Activated T-helper 17 cell treated with anti-CD3 and anti-CD28 coated beads, Interleukin-2, amount 50 U/mL, for 72 hours (primary cell): Measurements from ENCODE around the gene ASXL3. TPM values are rescaled to one million over a fixed set of nuclear protein-coding genes. Genes with fewer than 3 reads are reported as not detected.

Source experiments
- ATAC-seq: fragments of 150-1000 bp; cut with Tn5 transposase; replicated peaks from 2 replicates; pipeline ENCODE4 v1.10.0; 2021; ENCODE audit warnings: mild to moderate bottlenecking, moderate library complexity
- H3K27ac Mint-ChIP-seq: one replicate; pipeline ENCODE4 v1.8.0; 2022; ENCODE audit warnings: mixed read lengths
- H3K27me3 Mint-ChIP-seq: one replicate; pipeline ENCODE4 v1.8.0; 2022; ENCODE audit warnings: mixed read lengths
- H3K36me3 Mint-ChIP-seq: one replicate; pipeline ENCODE4 v1.8.0; 2022; ENCODE audit warnings: low read depth, mild to moderate bottlenecking, mixed read lengths
- H3K4me1 Mint-ChIP-seq: one replicate; pipeline ENCODE4 v1.8.0; 2022; ENCODE audit warnings: mixed read lengths
- H3K4me3 Mint-ChIP-seq: one replicate; pipeline ENCODE4 v1.8.0; 2022; ENCODE audit warnings: mild to moderate bottlenecking, mixed read lengths
- H3K9me3 Mint-ChIP-seq: one replicate; pipeline ENCODE4 v1.8.0; 2022; ENCODE audit warnings: mixed read lengths
- total RNA-seq, 2 donors: library from RNA; stranded (reverse); gene quantifications; one replicate each; pipeline ENCODE4 v1.2.3, GENCODE V29; 2022

Gene ASXL3
- total RNA-seq, 2 donors from 2014 or later = not detected

- ATAC-seq = no peak
- H3K4me3 Mint-ChIP-seq = no peak overlapping the region
- no peaks in the 10 kb centered on the region for H3K27me3 Mint-ChIP-seq
- no peaks in the 10 kb centered on the region for H3K36me3 Mint-ChIP-seq
- H3K27ac Mint-ChIP-seq = no peak overlapping the region
- peaks cover 12% of the 10 kb centered on the region for H3K9me3 Mint-ChIP-seq
- no peaks in the 10 kb centered on the region for H3K4me1 Mint-ChIP-seq
Measured at GRCh38 chr18:33600846-33601245, 22.8 kb downstream of the ASXL3 start.

- ATAC-seq = no peak
- H3K4me1 Mint-ChIP-seq = no peaks in the 10 kb centered on the region
- H3K9me3 Mint-ChIP-seq = peaks cover 20% of the 10 kb centered on the region
- no peak overlapping the region for H3K27ac Mint-ChIP-seq
- no peak overlapping the region for H3K4me3 Mint-ChIP-seq
- no peaks in the 10 kb centered on the region for H3K36me3 Mint-ChIP-seq
- H3K27me3 Mint-ChIP-seq = no peaks in the 10 kb centered on the region
Measured at GRCh38 chr18:33603454-33603853, 25.4 kb downstream of the ASXL3 start.

- H3K27ac Mint-ChIP-seq = no peak overlapping the region
- H3K4me1 Mint-ChIP-seq = no peaks in the 10 kb centered on the region
Measured at GRCh38 chr18:33605250-33605649, 27.2 kb downstream of the ASXL3 start.

GRCh38 chr18:33606621-33607020, 28.6 kb downstream of the ASXL3 start:
- Mint-ChIP-seq H3K27ac (no peak overlapping the region), H3K9me3 (peaks cover 18% of the 10 kb centered on the region), H3K36me3 (no peaks in the 10 kb centered on the region), H3K4me3 (no peak overlapping the region), H3K27me3 (no peaks in the 10 kb centered on the region), H3K4me1 (no peaks in the 10 kb centered on the region)
- no peak for ATAC-seq

More at GRCh38 chr18:33605250-33605649, 27.2 kb downstream of the ASXL3 start:
- H3K36me3 Mint-ChIP-seq = no peaks in the 10 kb centered on the region
- no peak for ATAC-seq
- no peak overlapping the region for H3K4me3 Mint-ChIP-seq
- no peaks in the 10 kb centered on the region for H3K27me3 Mint-ChIP-seq
- peaks cover 16% of the 10 kb centered on the region for H3K9me3 Mint-ChIP-seq

GRCh38 chr18:33611525-33612135, 33.6 kb downstream of the ASXL3 start:
- H3K36me3 Mint-ChIP-seq = no peaks in the 10 kb centered on the region
- no peak overlapping the region for H3K27ac Mint-ChIP-seq
- H3K4me3 Mint-ChIP-seq = no peak overlapping the region
- no peaks in the 10 kb centered on the region for H3K27me3 Mint-ChIP-seq
- H3K9me3 Mint-ChIP-seq = peaks cover 11% of the 10 kb centered on the region
- no peaks in the 10 kb centered on the region for H3K4me1 Mint-ChIP-seq
- no peak for ATAC-seq

- no peaks in the 10 kb centered on the region for H3K27me3 Mint-ChIP-seq
- no peaks in the 10 kb centered on the region for H3K36me3 Mint-ChIP-seq
- H3K27ac Mint-ChIP-seq = no peak overlapping the region
- H3K4me3 Mint-ChIP-seq = no peak overlapping the region
- ATAC-seq = no peak
- peaks cover 8% of the 10 kb centered on the region for H3K9me3 Mint-ChIP-seq
- no peaks in the 10 kb centered on the region for H3K4me1 Mint-ChIP-seq
Measured at GRCh38 chr18:33612632-33613031, 34.6 kb downstream of the ASXL3 start.

- H3K27ac Mint-ChIP-seq = no peak overlapping the region
Measured at GRCh38 chr18:33616556-33616955, 38.5 kb downstream of the ASXL3 start.

GRCh38 chr18:33627114-33627513, 49.1 kb downstream of the ASXL3 start:
- Mint-ChIP-seq H3K4me3 (no peak overlapping the region), H3K9me3 (peaks cover 4% of the 10 kb centered on the region), H3K27me3 (no peaks in the 10 kb centered on the region), H3K27ac (no peak overlapping the region), H3K36me3 (no peaks in the 10 kb centered on the region), H3K4me1 (no peaks in the 10 kb centered on the region)
- no peak for ATAC-seq

More at GRCh38 chr18:33616556-33616955, 38.5 kb downstream of the ASXL3 start:
- no peaks in the 10 kb centered on the region for H3K4me1 Mint-ChIP-seq
- no peaks in the 10 kb centered on the region for H3K36me3 Mint-ChIP-seq
- no peak overlapping the region for H3K4me3 Mint-ChIP-seq
- no peak for ATAC-seq
- H3K9me3 Mint-ChIP-seq = peaks cover 10% of the 10 kb centered on the region
- no peaks in the 10 kb centered on the region for H3K27me3 Mint-ChIP-seq

- ATAC-seq = no peak
- Mint-ChIP-seq H3K36me3 (no peaks in the 10 kb centered on the region), H3K27ac (no peak overlapping the region), H3K4me1 (no peaks in the 10 kb centered on the region), H3K27me3 (no peaks in the 10 kb centered on the region), H3K4me3 (no peak overlapping the region), H3K9me3 (peaks cover 14% of the 10 kb centered on the region)
Measured at GRCh38 chr18:33630476-33630875, 52.5 kb downstream of the ASXL3 start.

GRCh38 chr18:33641141-33641540, 63.1 kb downstream of the ASXL3 start:
- ATAC-seq = no peak
- Mint-ChIP-seq H3K27me3 (no peaks in the 10 kb centered on the region), H3K27ac (no peak overlapping the region), H3K4me3 (no peak overlapping the region), H3K4me1 (no peaks in the 10 kb centered on the region), H3K36me3 (no peaks in the 10 kb centered on the region), H3K9me3 (no peaks in the 10 kb centered on the region)

GRCh38 chr18:33644494-33644893, 66.5 kb downstream of the ASXL3 start:
- no peaks in the 10 kb centered on the region for H3K27me3 Mint-ChIP-seq
- H3K36me3 Mint-ChIP-seq = no peaks in the 10 kb centered on the region
- no peak for ATAC-seq
- no peak overlapping the region for H3K4me3 Mint-ChIP-seq
- no peak overlapping the region for H3K27ac Mint-ChIP-seq
- H3K4me1 Mint-ChIP-seq = no peaks in the 10 kb centered on the region
- no peaks in the 10 kb centered on the region for H3K9me3 Mint-ChIP-seq

GRCh38 chr18:33647365-33647764, 69.3 kb downstream of the ASXL3 start:
- Mint-ChIP-seq H3K27ac (no peak overlapping the region), H3K4me1 (no peaks in the 10 kb centered on the region), H3K4me3 (no peak overlapping the region), H3K9me3 (no peaks in the 10 kb centered on the region), H3K36me3 (no peaks in the 10 kb centered on the region), H3K27me3 (no peaks in the 10 kb centered on the region)
- ATAC-seq = no peak

GRCh38 chr18:33652635-33653034, 74.6 kb downstream of the ASXL3 start:
- no peaks in the 10 kb centered on the region for H3K4me1 Mint-ChIP-seq
- no peak for ATAC-seq

GRCh38 chr18:33653231-33653630, 75.2 kb downstream of the ASXL3 start:
- Mint-ChIP-seq H3K4me3 (no peak overlapping the region), H3K36me3 (no peaks in the 10 kb centered on the region), H3K9me3 (no peaks in the 10 kb centered on the region), H3K4me1 (no peaks in the 10 kb centered on the region), H3K27ac (no peak overlapping the region), H3K27me3 (no peaks in the 10 kb centered on the region)
- no peak for ATAC-seq

More at GRCh38 chr18:33652635-33653034, 74.6 kb downstream of the ASXL3 start:
- H3K36me3 Mint-ChIP-seq = no peaks in the 10 kb centered on the region
- no peaks in the 10 kb centered on the region for H3K9me3 Mint-ChIP-seq
- no peak overlapping the region for H3K4me3 Mint-ChIP-seq
- H3K27me3 Mint-ChIP-seq = no peaks in the 10 kb centered on the region
- no peak overlapping the region for H3K27ac Mint-ChIP-seq

GRCh38 chr18:33656889-33657448, 79.0 kb downstream of the ASXL3 start:
- H3K4me3 Mint-ChIP-seq = no peak overlapping the region
- no peak for ATAC-seq
- no peaks in the 10 kb centered on the region for H3K27me3 Mint-ChIP-seq
- no peak overlapping the region for H3K27ac Mint-ChIP-seq
- no peaks in the 10 kb centered on the region for H3K4me1 Mint-ChIP-seq
- H3K36me3 Mint-ChIP-seq = no peaks in the 10 kb centered on the region
- H3K9me3 Mint-ChIP-seq = no peaks in the 10 kb centered on the region
